PC-9 (cell line): ENCODE results near the gene LYPD3.

Experiments
- CTCF ChIP-seq: fragments of 200-600 bp; sonication (generic); conservative IDR thresholded peaks from 2 replicates; pipeline ENCODE4 v1.6.1; 2017; ENCODE audit warnings: mixed run types, antibody characterized with exemption, mild to moderate bottlenecking, moderate library complexity
- EZH2 ChIP-seq: fragments of 200-600 bp; sonication (generic); IDR thresholded peaks from 2 replicates; pipeline ENCODE4 v1.8.0; 2017; ENCODE audit warnings: antibody characterized with exemption, low read depth

- TF ChIP-seq CTCF = no peak
- TF ChIP-seq EZH2 = no peak
Measured at GRCh38 chr19:43495082-43495481, 29.7 kb upstream of the LYPD3 start.
